OCI-LY1 (cell line): ENCODE data around the gene ZNF521.

Experiments used
- CTCF ChIP-seq: fragments of 200-600 bp; sonication (generic), shearing (Covaris generic); IDR thresholded peaks from 2 replicates; pipeline ENCODE4 v1.5.1; 2017; ENCODE audit warnings: mild to moderate bottlenecking, antibody characterized with exemption, low read length, moderate library complexity, mixed read lengths
- EZH2 ChIP-seq: fragments of 200-600 bp; sonication (generic), shearing (Covaris generic); IDR thresholded peaks from 2 replicates; pipeline ENCODE4 v1.8.0; 2017; ENCODE audit warnings: borderline replicate concordance, mixed run types, mild to moderate bottlenecking, antibody characterized with exemption, low read length, moderate library complexity, mixed read lengths

GRCh38 chr18:25223211-25223610 is 128.8 kb downstream of the ZNF521 start:
- TF ChIP-seq CTCF, result no peak
- no peak for TF ChIP-seq EZH2
